Measurements from ENCODE around the gene CCND1. TPM values are rescaled to one million over a fixed set of nuclear protein-coding genes. Genes with fewer than 3 reads are reported as not detected.
A peak's percentile ranks its signal among the peaks of the same experiment; 100 is the strongest.

The CCND1 gene
- total RNA-seq, 1 experiment from 2014 or later = 522 TPM

GRCh38 chr11:69653406-69653960 is 12.5 kb downstream of the CCND1 start:
- no peak for DNase-seq (ENCODE audit: low spot score)

GRCh38 chr11:69654001-69654659 is 13.2 kb downstream of the CCND1 start:
- DNase-seq (ENCODE audit: low spot score) = peak; percentile 42

GRCh38 chr11:69654660-69655478 is 13.9 kb downstream of the CCND1 start:
- DNase-seq (ENCODE audit: low spot score) = peak; percentile 66

- no peak for DNase-seq (ENCODE audit: low spot score)
These were observed 14.8 kb downstream of the CCND1 start for GRCh38 chr11:69655479-69656428.

DNA sequence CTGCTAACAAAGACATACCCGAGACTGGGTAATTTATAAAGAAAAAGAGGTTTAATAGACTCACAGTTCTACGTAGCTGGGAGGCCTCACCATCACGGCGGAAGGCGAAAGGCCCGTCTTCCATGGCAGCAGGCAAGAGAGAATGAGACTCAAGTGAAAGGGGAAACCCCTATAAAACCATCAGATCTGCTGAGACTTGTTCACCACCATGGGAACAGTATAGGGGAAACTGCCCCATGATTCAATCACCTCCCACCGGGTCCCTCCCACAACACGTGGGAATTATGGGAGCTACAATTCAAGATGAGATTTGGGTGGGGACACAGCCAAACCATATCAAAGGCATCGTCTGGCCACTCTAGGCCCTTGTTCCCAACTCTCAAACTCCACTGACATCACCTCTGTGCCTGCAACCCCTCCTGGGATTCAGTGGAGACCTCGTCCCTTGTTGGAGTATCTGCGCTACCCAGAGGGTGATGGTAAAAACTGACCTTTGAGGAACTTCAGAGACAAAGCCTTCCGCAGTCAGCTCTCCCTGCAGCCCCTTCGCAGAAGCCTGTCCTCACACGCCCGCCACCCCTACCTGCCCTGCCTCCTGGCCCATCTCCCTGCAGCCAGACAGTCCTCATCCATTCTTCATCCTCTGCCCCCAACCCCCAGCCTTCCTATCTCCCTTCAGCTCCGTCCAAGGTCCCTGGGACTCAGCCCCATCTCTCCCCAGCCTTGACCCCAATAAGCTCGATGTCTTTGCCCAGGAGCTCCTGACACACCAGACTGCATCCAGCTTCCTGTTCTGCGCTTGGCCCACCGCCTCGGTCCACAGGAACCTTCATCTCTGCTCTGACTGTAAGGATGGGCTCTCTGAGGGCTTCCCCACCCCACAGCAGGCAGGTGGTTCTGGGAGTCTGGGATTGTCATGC is 15.8 kb downstream of the CCND1 start:
- DNase-seq (ENCODE audit: low spot score) = no peak

DNA sequence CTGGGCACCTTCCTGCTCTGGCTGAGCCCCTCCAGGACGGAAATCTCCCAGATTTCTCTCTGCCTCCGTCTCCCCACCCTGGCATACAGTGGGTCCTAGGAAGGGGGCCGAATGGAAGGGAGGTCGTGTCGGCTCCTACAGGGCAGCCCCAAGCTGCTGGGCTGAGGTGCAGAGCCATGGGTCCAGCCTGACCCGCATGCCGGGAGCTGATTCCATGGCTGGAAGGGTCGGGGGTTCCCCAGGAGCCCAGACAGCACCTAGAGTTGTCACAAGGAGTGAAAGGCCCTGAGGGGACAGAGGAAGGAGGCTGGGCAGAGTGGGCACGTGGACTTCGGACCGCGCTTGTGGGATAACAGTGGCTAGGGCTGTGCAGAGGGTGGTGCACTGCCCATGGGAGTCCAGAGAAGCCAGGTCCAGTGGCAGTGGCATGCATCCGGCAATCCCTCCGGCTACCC is 16.5 kb downstream of the CCND1 start:
- no peak for DNase-seq (ENCODE audit: low spot score)

GRCh38 chr11:69657911-69658625 is 17.1 kb downstream of the CCND1 start:
- no peak for DNase-seq (ENCODE audit: low spot score)

DNA sequence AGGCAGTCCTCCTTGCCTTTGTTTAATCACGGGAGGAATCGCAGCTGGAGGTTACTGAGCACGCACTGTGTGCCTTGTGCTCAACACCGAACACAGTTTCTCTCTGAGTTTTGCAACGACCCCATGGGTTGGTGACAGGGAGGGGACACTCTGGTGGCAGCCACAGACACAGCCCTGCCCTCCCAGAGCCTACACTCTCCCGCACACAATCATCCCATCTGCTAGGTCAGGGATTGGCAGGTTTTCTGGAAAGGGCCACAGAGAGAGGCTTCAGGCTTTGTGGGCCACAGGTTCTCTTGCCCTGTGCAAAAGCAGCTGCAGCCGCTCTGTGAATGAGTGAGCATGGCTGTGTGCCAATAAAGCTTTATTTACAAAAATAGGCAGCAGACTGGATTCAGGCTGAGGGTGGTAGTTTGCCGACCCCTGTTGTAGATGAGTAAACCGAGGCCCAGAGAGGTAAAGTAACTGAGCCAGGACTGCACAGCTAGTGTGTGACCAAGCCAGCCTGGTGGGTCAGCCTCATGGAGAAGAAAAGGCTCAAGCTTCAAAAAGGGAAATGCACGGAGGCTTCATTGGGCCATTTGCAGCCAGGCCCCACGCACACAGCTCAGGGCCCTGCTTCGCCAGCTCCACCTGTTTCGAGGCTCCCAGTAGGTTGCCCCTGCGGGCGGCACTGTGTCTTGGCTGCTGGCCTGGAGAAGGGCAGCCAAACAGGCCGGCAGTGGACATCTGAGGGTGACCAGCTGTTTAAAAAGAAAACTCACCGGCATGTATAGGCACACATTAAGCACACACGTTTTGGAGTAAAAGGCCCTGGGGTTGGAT is 17.9 kb downstream of the CCND1 start:
- no peak for DNase-seq (ENCODE audit: low spot score)

DNA sequence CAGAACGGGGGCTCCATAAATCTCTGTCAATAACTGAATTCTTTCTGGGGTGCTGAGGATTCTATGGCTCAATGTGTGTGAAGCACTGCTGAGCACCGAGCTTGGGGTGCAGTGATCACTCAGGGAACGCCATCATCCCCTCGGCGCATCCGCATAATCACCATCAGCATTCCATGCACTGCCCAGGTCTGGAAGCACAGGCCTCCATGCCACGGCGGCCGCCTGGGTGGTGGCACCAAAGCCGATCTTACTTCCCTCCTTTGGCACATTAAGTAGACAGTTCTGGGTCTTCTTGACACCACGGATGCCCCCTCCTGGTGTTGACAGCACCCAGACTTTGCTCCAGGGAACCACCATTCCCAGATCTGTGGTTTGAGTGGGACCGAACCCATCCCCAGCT is 18.6 kb downstream of the CCND1 start:
- DNase-seq (ENCODE audit: low spot score) = no peak

DNA sequence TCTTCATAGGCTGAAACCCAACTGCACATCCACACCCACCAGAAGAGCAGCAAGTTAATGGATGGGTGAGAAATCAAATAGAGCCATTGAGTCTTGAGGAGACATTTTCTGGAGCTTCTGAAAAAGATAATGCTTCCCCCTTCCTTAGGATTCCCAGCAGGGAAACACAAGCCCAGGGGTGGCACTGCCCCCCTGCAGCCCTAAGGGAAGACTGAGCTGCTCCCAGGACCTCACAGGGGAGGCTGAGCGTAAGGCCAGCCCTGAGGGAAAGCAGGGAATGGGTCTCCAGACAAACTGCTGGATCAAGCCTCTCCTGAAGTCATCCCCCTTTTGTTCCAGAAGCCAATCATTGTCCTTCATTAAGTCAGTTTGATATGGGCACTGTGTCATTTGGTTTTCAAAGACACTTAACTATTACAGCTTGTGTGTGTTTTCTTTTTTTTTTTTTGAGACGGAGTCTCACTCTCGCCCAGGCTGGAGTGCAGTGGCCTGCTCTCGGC is 19.1 kb downstream of the CCND1 start:
- DNase-seq (ENCODE audit: low spot score) = no peak

DNA sequence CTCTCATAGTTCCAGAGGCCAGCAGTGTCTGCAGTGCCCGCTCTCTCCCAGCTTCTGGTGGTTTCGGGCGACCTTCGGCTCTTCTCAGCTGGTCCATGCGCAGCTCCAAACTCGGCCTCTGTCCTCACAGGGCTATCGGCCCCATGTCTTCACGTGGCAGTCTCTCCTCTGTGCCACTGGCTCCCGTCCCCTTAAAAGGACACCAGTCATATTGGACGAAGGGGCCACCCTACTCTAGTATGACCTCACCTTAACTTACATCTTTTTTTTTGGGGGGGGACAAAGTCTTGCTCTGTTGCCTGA is 20.4 kb downstream of the CCND1 start:
- no peak for DNase-seq (ENCODE audit: low spot score)

DNA sequence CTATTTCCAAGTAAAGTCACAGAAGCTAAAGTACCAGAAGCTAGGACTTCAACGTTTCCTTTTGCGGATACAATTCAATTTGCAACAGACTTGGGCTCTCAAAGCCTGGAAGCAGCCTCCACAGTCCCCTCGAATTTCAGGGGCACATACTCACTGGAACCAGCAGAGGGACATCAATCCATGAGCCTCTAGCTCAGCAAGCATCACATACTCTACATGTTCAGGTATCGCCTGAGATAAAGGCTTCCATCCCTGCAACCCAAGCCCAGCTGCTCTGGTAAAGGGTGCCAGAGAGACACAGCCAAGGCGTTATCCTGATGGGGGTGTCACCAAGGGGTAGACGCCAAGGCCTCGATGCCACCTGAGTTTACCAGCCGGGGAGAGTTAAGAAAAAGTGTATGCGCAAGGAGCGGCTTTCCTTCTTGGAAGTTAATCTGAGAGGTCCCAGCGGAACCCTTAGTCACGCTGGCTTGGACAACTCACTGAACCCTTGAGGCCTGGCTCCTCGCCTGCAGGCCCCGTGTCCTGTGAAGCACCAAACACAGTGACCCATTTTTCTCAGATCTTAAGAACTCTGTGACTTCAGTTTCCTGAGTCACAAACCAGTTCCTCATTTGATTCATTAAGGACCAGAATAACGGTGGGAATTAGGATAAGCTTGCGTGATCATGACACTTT is 21.2 kb downstream of the CCND1 start:
- no peak for DNase-seq (ENCODE audit: low spot score)

- no peak for DNase-seq (ENCODE audit: low spot score)
These were observed 21.9 kb downstream of the CCND1 start for GRCh38 chr11:69662806-69663205.

DNA sequence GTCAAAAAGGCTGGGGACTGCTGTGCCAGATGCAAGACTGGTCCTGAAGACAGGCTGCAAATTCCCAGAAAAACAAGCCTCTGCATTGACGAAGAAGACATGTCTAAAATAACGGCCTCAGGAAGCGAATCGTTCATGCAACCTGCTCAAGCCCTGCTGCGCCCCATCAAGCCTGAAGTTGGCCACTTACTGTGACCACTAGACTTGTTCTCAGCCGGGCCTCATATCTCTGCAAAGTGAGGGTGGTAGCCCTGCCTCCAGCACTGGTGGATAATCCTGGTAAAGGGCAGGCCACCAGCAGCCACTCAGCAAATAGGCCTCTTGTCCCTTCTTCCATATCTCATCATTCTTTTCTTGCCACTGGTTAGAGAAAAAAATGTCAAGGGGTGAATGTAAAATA is 22.4 kb downstream of the CCND1 start:
- DNase-seq (ENCODE audit: low spot score) = no peak

GRCh38 chr11:69664103-69664775 is 23.3 kb downstream of the CCND1 start:
- DNase-seq (ENCODE audit: low spot score) = no peak

- DNase-seq (ENCODE audit: low spot score) = no peak
These were observed 23.9 kb downstream of the CCND1 start for GRCh38 chr11:69664901-69665300.

- no peak for DNase-seq (ENCODE audit: low spot score)
These were observed 24.7 kb downstream of the CCND1 start for GRCh38 chr11:69665669-69666068.

DNA sequence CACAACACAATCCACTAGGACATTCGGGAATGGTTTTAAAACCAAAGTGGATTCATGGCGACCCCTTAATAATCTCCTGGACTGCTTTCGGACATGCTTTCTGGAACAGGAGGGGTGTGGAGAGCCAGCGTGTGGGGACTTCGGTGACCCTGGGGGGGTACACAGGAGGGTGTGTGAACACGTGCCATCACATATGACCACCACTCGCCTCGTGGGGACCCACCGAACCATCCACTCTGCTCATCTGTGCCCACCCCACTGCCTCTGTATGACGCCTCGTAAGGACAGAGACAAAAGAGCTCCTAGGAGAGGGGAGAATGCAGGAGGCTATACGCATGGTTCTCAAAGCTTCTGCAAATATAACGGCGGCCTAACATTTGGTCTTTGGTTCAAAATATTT is 25.3 kb downstream of the CCND1 start:
- no peak for DNase-seq (ENCODE audit: low spot score)

Measured in A172 (cell line).